Astrocyte of the cerebellum (primary cell): ENCODE data around the gene RGS9BP.

Source experiments
- DNase-seq: peaks from one replicate; pipeline ENCODE4 v3.0.0-alpha.2; 2011; ENCODE audit warnings: low read depth
- H3K4me3 ChIP-seq: 2 replicates; pipeline ENCODE4 v1.5.1; 2011; ENCODE audit warnings: mild to moderate bottlenecking, low read depth, low read length, moderate library complexity
- in situ Hi-C: cut with HindIII; loops from 2 replicates; pipeline ENCODE4 v1.10.0; 2017; ENCODE audit warnings: low sequenced_read_pairs
- TF ChIP-seq, protein P1 (sequence below): IDR thresholded peaks from 2 replicates; pipeline ENCODE4 v1.5.1; 2012; ENCODE audit warnings: low read length, low read depth, moderate library complexity, mild to moderate bottlenecking; ENCODE audit errors: missing control alignments

Gene RGS9BP

DNA sequence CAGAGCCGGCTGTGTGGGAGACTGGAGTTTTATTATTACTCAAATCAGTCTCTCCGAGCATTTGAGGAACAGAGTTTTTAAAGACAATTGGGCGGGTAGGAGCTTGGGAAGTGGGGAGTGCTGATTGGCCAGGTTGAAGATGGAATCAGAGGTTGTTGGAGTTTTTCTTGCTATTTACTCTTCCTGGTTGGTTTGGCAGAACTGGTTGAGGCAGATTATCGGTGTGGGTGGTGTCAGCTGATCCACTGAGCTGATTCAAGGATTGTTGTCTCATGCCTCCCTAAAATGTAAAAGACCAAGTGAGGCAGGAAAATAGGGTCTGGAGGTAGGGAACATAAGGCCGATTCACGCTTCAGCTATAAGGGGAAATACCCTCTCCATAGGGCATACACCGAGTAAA is 42.6 kb downstream of the RGS9BP start:
- TF ChIP-seq, protein P1, sequence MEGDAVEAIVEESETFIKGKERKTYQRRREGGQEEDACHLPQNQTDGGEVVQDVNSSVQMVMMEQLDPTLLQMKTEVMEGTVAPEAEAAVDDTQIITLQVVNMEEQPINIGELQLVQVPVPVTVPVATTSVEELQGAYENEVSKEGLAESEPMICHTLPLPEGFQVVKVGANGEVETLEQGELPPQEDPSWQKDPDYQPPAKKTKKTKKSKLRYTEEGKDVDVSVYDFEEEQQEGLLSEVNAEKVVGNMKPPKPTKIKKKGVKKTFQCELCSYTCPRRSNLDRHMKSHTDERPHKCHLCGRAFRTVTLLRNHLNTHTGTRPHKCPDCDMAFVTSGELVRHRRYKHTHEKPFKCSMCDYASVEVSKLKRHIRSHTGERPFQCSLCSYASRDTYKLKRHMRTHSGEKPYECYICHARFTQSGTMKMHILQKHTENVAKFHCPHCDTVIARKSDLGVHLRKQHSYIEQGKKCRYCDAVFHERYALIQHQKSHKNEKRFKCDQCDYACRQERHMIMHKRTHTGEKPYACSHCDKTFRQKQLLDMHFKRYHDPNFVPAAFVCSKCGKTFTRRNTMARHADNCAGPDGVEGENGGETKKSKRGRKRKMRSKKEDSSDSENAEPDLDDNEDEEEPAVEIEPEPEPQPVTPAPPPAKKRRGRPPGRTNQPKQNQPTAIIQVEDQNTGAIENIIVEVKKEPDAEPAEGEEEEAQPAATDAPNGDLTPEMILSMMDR, result no peak
- H3K4me3 ChIP-seq, result no peak overlapping the region
- no peak for DNase-seq
- in situ Hi-C loops, result no loop called here

DNA sequence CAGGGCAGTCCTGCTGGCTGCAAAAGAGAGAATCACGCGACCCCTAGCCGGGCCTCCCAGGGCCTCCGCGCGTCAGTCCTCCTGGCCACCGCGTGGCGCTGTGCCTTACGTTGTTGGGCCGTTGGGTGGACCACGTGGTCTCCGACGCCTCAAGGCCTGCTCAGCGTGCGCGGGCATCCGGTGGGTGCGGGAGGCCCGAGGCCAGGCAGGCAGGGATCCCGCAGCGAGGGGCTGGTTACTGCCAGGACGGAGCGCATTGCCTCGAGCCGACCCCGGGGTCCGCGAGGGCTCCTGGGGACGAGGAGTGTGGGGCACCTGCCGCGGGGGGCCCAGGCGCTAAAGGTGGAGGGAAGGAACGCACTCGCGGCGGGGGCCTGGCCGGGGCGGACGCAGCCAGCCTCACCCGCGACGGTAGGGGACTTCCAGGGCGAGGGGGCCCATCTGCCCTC is 44.0 kb downstream of the RGS9BP start, which contains the start of gene TDRD12:
Gene TDRD12 (plus strand): TSS at position 157 of the 449 bp plus-strand sequence. CDS start 306 bp downstream, outside the sequence.
- in situ Hi-C loops, result no loop called here
- TF ChIP-seq, protein P1, result no peak
- DNase-seq, result no peak
- no peak within 1 kb of the TSS for H3K4me3 ChIP-seq

DNA sequence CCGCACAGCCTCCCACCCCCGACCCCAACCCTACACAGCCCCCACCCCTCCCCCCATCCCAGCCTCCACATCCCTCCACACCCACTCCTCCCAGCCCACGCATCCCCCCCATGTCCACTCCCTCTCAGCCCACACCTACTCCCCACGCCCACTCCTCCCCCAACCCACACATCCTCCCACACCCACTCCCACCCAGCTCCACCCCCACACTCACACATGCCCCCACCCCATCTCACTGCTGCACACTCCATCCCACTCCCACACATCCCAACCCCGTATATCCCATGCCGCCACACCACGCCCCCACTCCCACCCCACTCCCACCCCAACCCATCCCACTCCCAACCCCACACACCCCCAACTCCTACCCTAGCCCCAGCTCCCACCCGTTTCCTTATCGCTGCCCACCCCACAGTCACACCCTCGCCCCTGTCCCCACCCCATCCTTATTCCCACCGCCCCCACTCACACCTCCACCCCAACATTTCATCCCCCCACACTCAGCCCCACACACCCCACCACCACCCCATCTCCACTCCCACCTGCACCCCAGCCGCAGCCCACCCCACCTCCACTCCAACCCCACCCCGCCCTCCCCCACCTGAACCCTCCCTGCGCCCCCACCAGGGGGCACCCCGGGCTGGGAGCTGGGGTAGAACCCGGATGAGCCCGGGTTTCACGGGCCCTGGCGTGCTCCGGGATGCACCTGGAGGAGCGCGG is 44.7 kb downstream of the RGS9BP start:
- DNase-seq, result no peak
- in situ Hi-C loops, result no loop called here

DNA sequence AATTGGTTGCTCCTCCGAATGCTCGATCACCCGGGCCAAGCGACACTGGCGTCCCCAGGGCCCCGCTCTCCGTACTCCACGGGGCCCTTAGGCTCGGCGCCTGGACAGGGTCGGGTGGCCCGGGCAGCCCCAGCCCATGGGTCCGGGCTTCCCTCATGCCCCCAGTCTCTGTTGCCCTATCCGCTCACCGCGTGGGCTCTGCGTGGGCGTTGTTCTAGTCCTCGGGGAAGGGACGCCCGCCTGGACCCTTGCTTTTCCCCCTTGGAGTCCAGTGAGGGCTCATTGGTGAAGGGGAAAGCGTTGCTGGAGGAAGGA is 45.2 kb downstream of the RGS9BP start:
- in situ Hi-C loops, result no loop called here
- TF ChIP-seq, protein P1, result no peak
- DNase-seq, result no peak
- H3K4me3 ChIP-seq, result no peak overlapping the region

More for the DNA sequence above, 44.7 kb downstream of the RGS9BP start:
- TF ChIP-seq, protein P1, result no peak
- no peak overlapping the region for H3K4me3 ChIP-seq
